Measurements from ENCODE around the gene CFTR. TPM values are rescaled to one million over a fixed set of nuclear protein-coding genes. Genes with fewer than 3 reads are reported as not detected.

CFTR gene
- total RNA-seq, 1 experiment from 2014 or later = not detected

- no peaks in the 10 kb centered on the region for H3K79me2 ChIP-seq (ENCODE audit: insufficient read depth, low read length)
- ATAC-seq (no peak), DNase-seq (ENCODE audit: low read depth, low spot score) (no peak)
Measured at GRCh38 chr7:117711556-117711955, 231.7 kb downstream of the CFTR start.

More at GRCh38 chr7:117711556-117711955, 231.7 kb downstream of the CFTR start:
- Histone ChIP-seq H3K27me3 (ENCODE audit: insufficient read depth, low read length) (no peaks in the 10 kb centered on the region), H3K4me1 (ENCODE audit: control insufficient read depth in 1 of 2, insufficient read depth in 2 of 2, low read length in 2 of 2) (no peaks in the 10 kb centered on the region), H3K9me3 (ENCODE audit: control insufficient read depth in 1 of 2, insufficient read depth in 1 of 2, low read depth in 1 of 2, low read length in 2 of 2) (no peaks in the 10 kb centered on the region), H3K4me2 (ENCODE audit: low read length) (no peak overlapping the region), H3K9ac (ENCODE audit: low read length) (no peak overlapping the region), H3K4me3 (replicated peaks in 1 of 2; ENCODE audit: low read depth in 1 of 2, low read length in 2 of 2) (no peak overlapping the region), H3K9me2 (ENCODE audit: insufficient read depth) (no peaks in the 10 kb centered on the region), H2AFZ (ENCODE audit: low read depth, low read length, poor library complexity, severe bottlenecking) (no peak overlapping the region), H3K27ac (ENCODE audit: low read depth, low read length) (no peak overlapping the region), H4K20me1 (ENCODE audit: insufficient read depth) (no peaks in the 10 kb centered on the region), H3K36me3 (ENCODE audit: control insufficient read depth in 1 of 2, insufficient read depth in 2 of 2, low read length in 2 of 2) (no peaks in the 10 kb centered on the region)
- ChIA-PET CTCF (no interaction called here), RAD21 (ENCODE audit: low non-redundant PET in 1 of 2, low total read pairs in 2 of 2, uncharacterized antibody in 2 of 2, unreplicated experiment in 2 of 2) (no interaction called here), POLR2A (no interaction called here)
- intact Hi-C loops (cut with micrococcal nuclease) = loop anchor here (10.0 kb wide), 1 partner anchor 397 kb away; no protein-coding TSS in a partner anchor
- TF ChIP-seq RAD21 (IDR thresholded peaks at IDR 0.05; ENCODE audit: low read depth) (no peak), YY1 (IDR thresholded peaks at IDR 0.05; ENCODE audit: extremely low read depth, insufficient replicate concordance, low read depth, low read length) (no peak), EGR1 (IDR thresholded peaks at IDR 0.05; ENCODE audit: low read depth) (no peak), ATF3 (IDR thresholded peaks at IDR 0.05) (no peak), ZFX (IDR thresholded peaks at IDR 0.05) (no peak), POLR2A (IDR thresholded peaks at IDR 0.05; ENCODE audit: borderline replicate concordance, extremely low read depth, insufficient read depth, insufficient read length) (no peak), EZH2 (IDR thresholded peaks at IDR 0.05) (no peak), SRF (IDR thresholded peaks at IDR 0.05; ENCODE audit: low read depth) (no peak), REST (IDR thresholded peaks at IDR 0.05; ENCODE audit: low read depth) (no peak), SIN3A (IDR thresholded peaks at IDR 0.05; ENCODE audit: low read depth) (no peak), CBX3 (IDR thresholded peaks at IDR 0.05; ENCODE audit: low read depth) (no peak), EZH2phosphoT487 (IDR thresholded peaks at IDR 0.05; ENCODE audit: borderline replicate concordance) (no peak), TCF7L2 (IDR thresholded peaks at IDR 0.05; ENCODE audit: borderline replicate concordance, extremely low read depth, insufficient read depth, insufficient read length) (no peak), MAX (IDR thresholded peaks at IDR 0.05) (no peak)
- TF ChIP-seq, protein P1, sequence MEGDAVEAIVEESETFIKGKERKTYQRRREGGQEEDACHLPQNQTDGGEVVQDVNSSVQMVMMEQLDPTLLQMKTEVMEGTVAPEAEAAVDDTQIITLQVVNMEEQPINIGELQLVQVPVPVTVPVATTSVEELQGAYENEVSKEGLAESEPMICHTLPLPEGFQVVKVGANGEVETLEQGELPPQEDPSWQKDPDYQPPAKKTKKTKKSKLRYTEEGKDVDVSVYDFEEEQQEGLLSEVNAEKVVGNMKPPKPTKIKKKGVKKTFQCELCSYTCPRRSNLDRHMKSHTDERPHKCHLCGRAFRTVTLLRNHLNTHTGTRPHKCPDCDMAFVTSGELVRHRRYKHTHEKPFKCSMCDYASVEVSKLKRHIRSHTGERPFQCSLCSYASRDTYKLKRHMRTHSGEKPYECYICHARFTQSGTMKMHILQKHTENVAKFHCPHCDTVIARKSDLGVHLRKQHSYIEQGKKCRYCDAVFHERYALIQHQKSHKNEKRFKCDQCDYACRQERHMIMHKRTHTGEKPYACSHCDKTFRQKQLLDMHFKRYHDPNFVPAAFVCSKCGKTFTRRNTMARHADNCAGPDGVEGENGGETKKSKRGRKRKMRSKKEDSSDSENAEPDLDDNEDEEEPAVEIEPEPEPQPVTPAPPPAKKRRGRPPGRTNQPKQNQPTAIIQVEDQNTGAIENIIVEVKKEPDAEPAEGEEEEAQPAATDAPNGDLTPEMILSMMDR (IDR thresholded peaks at IDR 0.05 in 2 of 3, conservative IDR thresholded peaks at IDR 0.05 in 1 of 3; ENCODE audit: borderline replicate concordance in 1 of 3, insufficient read depth in 1 of 3, low read depth in 2 of 3, low read length in 2 of 3) = no peak
- no TSS peak for BruUV-seq (replicated peaks)
